Measurements from ENCODE around the gene MSMP. TPM values are rescaled to one million over a fixed set of nuclear protein-coding genes. Genes with fewer than 3 reads are reported as not detected.

The MSMP gene
- total RNA-seq, 1 donor from 2014 or later, result not detected

- H3K36me3 Mint-ChIP-seq, result peaks cover 52% of the 10 kb centered on the region
- Histone ChIP-seq H3K79me2 (ENCODE audit: low read depth) (no peaks in the 10 kb centered on the region), H3K4me3 (no peak overlapping the region)
Observed at GRCh38 chr9:35717132-35717870, 36.8 kb downstream of the MSMP start.

DNA sequence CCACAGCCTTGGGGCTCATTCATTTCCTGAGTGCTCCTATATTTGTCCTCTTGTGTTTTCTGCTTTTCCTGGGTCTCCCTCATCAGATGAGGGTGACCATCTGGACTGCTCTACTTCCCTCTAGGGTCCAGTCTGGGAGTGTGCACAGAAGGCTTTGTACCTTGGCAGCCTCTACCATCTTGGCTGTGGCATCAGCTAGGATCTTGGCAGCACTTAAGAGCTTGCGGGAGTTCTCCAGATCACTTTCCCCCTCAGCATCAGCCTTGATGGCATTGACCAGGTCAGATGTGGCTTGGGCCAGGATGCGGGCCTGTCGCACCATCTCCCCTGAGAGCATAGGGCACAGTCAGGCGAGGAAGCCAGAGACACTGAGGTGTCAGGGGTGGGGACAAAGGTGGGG lies 37.8 kb downstream of the MSMP start:
- Mint-ChIP-seq H3K4me3 (no peak overlapping the region), H3K27me3 (ENCODE audit: insufficient read depth, low read depth) (peaks cover 6% of the 10 kb centered on the region), H3K4me1 (no peaks in the 10 kb centered on the region), H3K9me3 (no peaks in the 10 kb centered on the region), H3K36me3 (peaks cover 50% of the 10 kb centered on the region), H3K27ac (no peak overlapping the region)
- Histone ChIP-seq H3F3A (ENCODE audit: low read depth) (no peaks in the 10 kb centered on the region), H3K79me2 (ENCODE audit: low read depth) (no peaks in the 10 kb centered on the region), H3K36me3 (no peaks in the 10 kb centered on the region), H3K4me3 (no peak overlapping the region), H2AFZ (replicated peaks) (no peak overlapping the region), H3K9me3 (ENCODE audit: low read depth) (no peaks in the 10 kb centered on the region), H3K27me3 (no peaks in the 10 kb centered on the region), H4K20me1 (ENCODE audit: low read depth) (no peaks in the 10 kb centered on the region), H3K27ac (no peak overlapping the region), H3K4me2 (no peak overlapping the region), H3K9ac (no peak overlapping the region), H3K4me1 (no peaks in the 10 kb centered on the region)
- TF ChIP-seq CTCF (IDR thresholded peaks at IDR 0.05), result no peak
- TF ChIP-seq EZH2phosphoT487 (IDR thresholded peaks at IDR 0.05), result no peak
- no peak for TF ChIP-seq EZH2 (IDR thresholded peaks at IDR 0.05)
- DNase-seq (ENCODE audit: low spot score), result no peak

More at GRCh38 chr9:35717132-35717870, 36.8 kb downstream of the MSMP start:
- Mint-ChIP-seq H3K27me3 (ENCODE audit: insufficient read depth, low read depth) (peaks cover 6% of the 10 kb centered on the region), H3K4me1 (no peaks in the 10 kb centered on the region), H3K27ac (no peak overlapping the region), H3K4me3 (no peak overlapping the region), H3K9me3 (no peaks in the 10 kb centered on the region)
- Histone ChIP-seq H3K36me3 (no peaks in the 10 kb centered on the region), H4K20me1 (ENCODE audit: low read depth) (no peaks in the 10 kb centered on the region), H3K4me1 (no peaks in the 10 kb centered on the region), H3K9ac (no peak overlapping the region), H3F3A (ENCODE audit: low read depth) (no peaks in the 10 kb centered on the region), H3K4me2 (no peak overlapping the region), H3K27ac (no peak overlapping the region), H2AFZ (replicated peaks) (no peak overlapping the region), H3K9me3 (ENCODE audit: low read depth) (no peaks in the 10 kb centered on the region), H3K27me3 (no peaks in the 10 kb centered on the region)
- TF ChIP-seq CTCF (IDR thresholded peaks at IDR 0.05) (no peak), EZH2phosphoT487 (IDR thresholded peaks at IDR 0.05) (no peak), EZH2 (IDR thresholded peaks at IDR 0.05) (no peak)
- DNase-seq (ENCODE audit: low spot score), result no peak

- Histone ChIP-seq H3K4me1 (no peaks in the 10 kb centered on the region), H3F3A (ENCODE audit: low read depth) (no peaks in the 10 kb centered on the region), H3K4me3 (no peak overlapping the region), H3K27ac (no peak overlapping the region), H3K9me3 (ENCODE audit: low read depth) (no peaks in the 10 kb centered on the region), H3K27me3 (no peaks in the 10 kb centered on the region), H4K20me1 (ENCODE audit: low read depth) (no peaks in the 10 kb centered on the region), H3K36me3 (no peaks in the 10 kb centered on the region), H3K79me2 (ENCODE audit: low read depth) (no peaks in the 10 kb centered on the region), H2AFZ (replicated peaks) (no peak overlapping the region), H3K4me2 (no peak overlapping the region), H3K9ac (no peak overlapping the region)
- no peaks in the 10 kb centered on the region for H3K4me1 Mint-ChIP-seq
- no peaks in the 10 kb centered on the region for H3K9me3 Mint-ChIP-seq
- peaks cover 60% of the 10 kb centered on the region for H3K36me3 Mint-ChIP-seq
- no peak overlapping the region for H3K4me3 Mint-ChIP-seq
- no peak overlapping the region for H3K27ac Mint-ChIP-seq
- TF ChIP-seq CTCF (IDR thresholded peaks at IDR 0.05) (no peak), EZH2phosphoT487 (IDR thresholded peaks at IDR 0.05) (no peak), EZH2 (IDR thresholded peaks at IDR 0.05) (no peak)
- peaks cover 6% of the 10 kb centered on the region for H3K27me3 Mint-ChIP-seq (ENCODE audit: insufficient read depth, low read depth)
- no peak for DNase-seq (ENCODE audit: low spot score)
Observed at GRCh38 chr9:35714579-35715252, 39.4 kb downstream of the MSMP start.

All from neural progenitor cell (in vitro differentiated cells).